Measurements from ENCODE around the gene KDM4B. TPM values are rescaled to one million over a fixed set of nuclear protein-coding genes. Genes with fewer than 3 reads are reported as not detected.

Gene KDM4B
- total RNA-seq, 4 donors from 2014 or later: 14.0 to 39.9 (median 19.5) TPM

DNA sequence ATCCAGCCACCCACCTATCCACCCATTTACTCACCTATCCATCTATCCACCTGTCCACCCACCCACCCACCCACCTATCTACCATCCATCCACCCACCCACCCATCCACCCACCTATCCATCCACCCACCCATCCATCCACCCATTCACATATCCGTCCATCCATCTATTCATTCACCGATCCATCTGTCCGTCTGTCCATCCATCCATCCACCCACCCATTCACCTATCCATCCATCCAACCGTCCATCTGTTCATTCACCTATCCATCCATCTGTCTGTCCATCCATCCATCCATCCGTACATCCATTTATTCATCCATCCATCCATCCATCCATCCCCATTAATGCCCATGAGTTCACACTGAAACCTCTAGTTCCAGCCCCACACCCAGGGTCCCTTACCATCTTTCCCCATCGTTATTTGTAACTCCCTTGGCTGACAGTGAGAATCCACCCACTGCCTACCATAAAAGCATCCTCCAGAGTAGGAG is 31.3 kb downstream of the KDM4B start:
- H3K27me3 ChIP-seq: no peaks in the 10 kb centered on the region
- peaks cover 0 to 37% (median 0%) of the 10 kb centered on the region in 3 donors for H3K36me3 ChIP-seq
- no peak overlapping the region for H3K27ac ChIP-seq
- no peak for DNase-seq
- H3K4me3 ChIP-seq: no peak overlapping the region
- H3K4me1 ChIP-seq: peaks cover 8 to 25% (median 9%) of the 10 kb centered on the region in 3 donors
- no peaks in the 10 kb centered on the region for H3K9me3 ChIP-seq
- TF ChIP-seq, protein P1, sequence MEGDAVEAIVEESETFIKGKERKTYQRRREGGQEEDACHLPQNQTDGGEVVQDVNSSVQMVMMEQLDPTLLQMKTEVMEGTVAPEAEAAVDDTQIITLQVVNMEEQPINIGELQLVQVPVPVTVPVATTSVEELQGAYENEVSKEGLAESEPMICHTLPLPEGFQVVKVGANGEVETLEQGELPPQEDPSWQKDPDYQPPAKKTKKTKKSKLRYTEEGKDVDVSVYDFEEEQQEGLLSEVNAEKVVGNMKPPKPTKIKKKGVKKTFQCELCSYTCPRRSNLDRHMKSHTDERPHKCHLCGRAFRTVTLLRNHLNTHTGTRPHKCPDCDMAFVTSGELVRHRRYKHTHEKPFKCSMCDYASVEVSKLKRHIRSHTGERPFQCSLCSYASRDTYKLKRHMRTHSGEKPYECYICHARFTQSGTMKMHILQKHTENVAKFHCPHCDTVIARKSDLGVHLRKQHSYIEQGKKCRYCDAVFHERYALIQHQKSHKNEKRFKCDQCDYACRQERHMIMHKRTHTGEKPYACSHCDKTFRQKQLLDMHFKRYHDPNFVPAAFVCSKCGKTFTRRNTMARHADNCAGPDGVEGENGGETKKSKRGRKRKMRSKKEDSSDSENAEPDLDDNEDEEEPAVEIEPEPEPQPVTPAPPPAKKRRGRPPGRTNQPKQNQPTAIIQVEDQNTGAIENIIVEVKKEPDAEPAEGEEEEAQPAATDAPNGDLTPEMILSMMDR (IDR thresholded peaks at IDR 0.05): no peak
- no peak for TF ChIP-seq POLR2A (IDR thresholded peaks at IDR 0.05)
- WGBS, 2 donors: 86 to 92% methylated on average over 6 of the region's 6 CpGs
- intact Hi-C loops (cut with DNase I): no loop called here

DNA sequence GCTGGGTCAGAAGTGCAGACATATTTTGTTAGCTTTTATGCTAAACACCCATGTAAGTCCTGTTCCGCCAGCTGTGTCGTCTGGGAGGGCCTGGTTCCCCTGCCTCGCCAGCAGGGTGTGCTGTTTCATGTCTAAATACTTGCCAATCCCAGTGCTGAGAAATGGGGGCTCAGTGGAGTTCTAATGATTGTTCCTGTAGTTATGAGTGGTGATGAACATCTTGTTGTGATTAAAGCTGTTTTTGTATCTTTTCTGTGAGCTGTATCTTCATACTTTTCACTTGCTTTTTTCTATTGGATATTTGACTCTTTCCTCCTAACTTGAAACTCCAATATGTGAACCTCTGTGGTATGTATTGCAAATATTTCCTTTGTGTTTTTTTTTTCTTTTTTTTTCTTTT is 32.7 kb downstream of the KDM4B start:
- no peak overlapping the region for H3K27ac ChIP-seq
- no peak overlapping the region for H3K4me3 ChIP-seq
- no peak for DNase-seq
- 54 to 56% methylated on average over 3 of the region's 3 CpGs for WGBS, 2 donors
- peaks cover 0 to 28% (median 0%) of the 10 kb centered on the region in 3 donors for H3K36me3 ChIP-seq
- TF ChIP-seq POLR2A (IDR thresholded peaks at IDR 0.05): no peak
- TF ChIP-seq, protein P1 (IDR thresholded peaks at IDR 0.05): peak; percentile 9 to 75 (median 50)
- intact Hi-C loops (cut with DNase I): no loop called here
- no peaks in the 10 kb centered on the region for H3K9me3 ChIP-seq
- H3K4me1 ChIP-seq: peaks cover 8 to 37% (median 9%) of the 10 kb centered on the region in 3 donors
- no peaks in the 10 kb centered on the region for H3K27me3 ChIP-seq

DNA sequence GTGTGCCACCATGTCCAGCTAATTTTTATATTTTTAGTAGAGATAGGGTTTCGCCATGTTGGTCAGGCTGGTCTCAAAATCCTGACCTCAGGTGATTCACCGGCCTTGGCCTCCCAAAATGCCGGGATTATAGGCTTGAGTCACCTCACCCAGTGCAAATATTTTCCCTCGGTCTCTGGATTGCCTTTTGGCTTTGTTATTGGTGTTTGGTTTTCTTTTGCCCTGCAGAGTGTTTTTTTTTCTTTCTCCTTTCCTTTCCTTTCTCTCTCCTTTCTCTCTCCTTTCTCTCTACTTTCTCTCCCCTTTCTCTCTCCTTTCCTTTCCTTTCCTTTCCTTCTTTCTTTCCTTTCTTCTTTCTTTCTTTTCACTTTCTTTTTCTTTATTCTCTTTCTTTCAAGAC is 33.2 kb downstream of the KDM4B start:
- DNase-seq: no peak
- no peak overlapping the region for H3K27ac ChIP-seq
- H3K4me1 ChIP-seq: peaks cover 8 to 37% (median 9%) of the 10 kb centered on the region in 3 donors
- no peaks in the 10 kb centered on the region for H3K27me3 ChIP-seq
- TF ChIP-seq, protein P1 (IDR thresholded peaks at IDR 0.05): no peak
- WGBS, 2 donors: 33 to 45% methylated on average over 4 of the region's 4 CpGs
- intact Hi-C loops (cut with DNase I): no loop called here
- H3K9me3 ChIP-seq: no peaks in the 10 kb centered on the region
- no peak overlapping the region for H3K4me3 ChIP-seq
- H3K36me3 ChIP-seq: peaks cover 0 to 27% (median 0%) of the 10 kb centered on the region in 3 donors

DNA sequence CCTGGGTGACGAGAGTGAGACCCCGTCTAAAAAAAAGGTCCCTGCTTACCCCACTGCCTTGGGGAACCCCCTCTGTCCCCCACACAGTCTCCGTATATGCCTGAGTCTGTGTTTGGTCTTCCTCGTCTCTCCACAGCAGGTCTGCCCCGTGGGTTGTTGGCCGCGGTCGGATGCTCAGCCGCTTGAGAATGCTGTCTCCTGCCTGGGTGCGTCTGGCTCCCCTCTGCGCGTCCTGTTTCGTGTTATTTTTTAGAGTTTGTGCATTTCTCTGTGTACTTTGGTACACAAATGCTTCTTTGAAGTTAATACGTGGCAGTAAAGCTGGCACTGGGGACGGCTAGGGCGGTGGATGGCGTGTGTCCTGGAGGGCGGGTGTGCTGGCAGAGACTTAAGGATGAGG is 34.9 kb downstream of the KDM4B start:
- no peak for DNase-seq
- intact Hi-C loops (cut with DNase I): no loop called here
- no peak overlapping the region for H3K4me3 ChIP-seq
- H3K4me1 ChIP-seq: peaks cover 8 to 37% (median 9%) of the 10 kb centered on the region in 3 donors
- TF ChIP-seq, protein P1 (IDR thresholded peaks at IDR 0.05): no peak
- no peak for TF ChIP-seq POLR2A (IDR thresholded peaks at IDR 0.05)
- peaks cover 0 to 15% (median 0%) of the 10 kb centered on the region in 3 donors for H3K36me3 ChIP-seq
- 87 to 91% methylated on average over 12 to 15 of the region's 18 CpGs for WGBS, 2 donors
- no peaks in the 10 kb centered on the region for H3K27me3 ChIP-seq
- H3K27ac ChIP-seq: no peak overlapping the region
- H3K9me3 ChIP-seq: no peaks in the 10 kb centered on the region

DNA sequence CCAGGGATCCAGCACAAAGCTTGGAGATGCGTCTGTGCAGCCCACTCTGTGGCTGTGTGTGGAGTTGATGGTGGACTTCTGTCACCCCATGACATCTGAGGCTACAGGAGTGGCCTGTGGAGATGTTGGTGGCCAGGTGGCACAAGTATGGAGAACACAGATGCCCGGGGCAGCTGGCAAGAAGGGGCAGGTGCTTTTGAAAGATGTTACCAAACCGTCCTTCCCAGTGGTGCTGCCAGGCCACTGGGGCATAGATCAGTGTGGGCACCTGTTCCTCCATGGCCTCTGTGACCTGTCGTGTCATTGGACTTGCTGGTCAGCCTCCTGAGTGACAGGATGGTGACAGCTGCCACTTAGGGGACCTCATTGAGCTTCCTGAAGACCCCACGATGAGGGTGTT is 36.2 kb downstream of the KDM4B start:
- peaks cover 0 to 15% (median 0%) of the 10 kb centered on the region in 3 donors for H3K36me3 ChIP-seq
- intact Hi-C loops (cut with DNase I): no loop called here
- WGBS, 2 donors: 100% methylated on average over 1 to 2 of the region's 5 CpGs
- no peak overlapping the region for H3K27ac ChIP-seq
- no peak for DNase-seq
- no peaks in the 10 kb centered on the region for H3K9me3 ChIP-seq
- no peak overlapping the region for H3K4me3 ChIP-seq
- H3K4me1 ChIP-seq: peaks cover 8 to 37% (median 9%) of the 10 kb centered on the region in 3 donors
- no peaks in the 10 kb centered on the region for H3K27me3 ChIP-seq
- no peak for TF ChIP-seq POLR2A (IDR thresholded peaks at IDR 0.05)
- TF ChIP-seq, protein P1 (IDR thresholded peaks at IDR 0.05): no peak
